ENCODE results near the gene CNTNAP2.
"Not testable (repeated sequence)": the region's sequence is repeated elsewhere in the genome, so short reads cannot be mapped to it uniquely, and the experiment has no call there.

CNTNAP2 gene

DNA sequence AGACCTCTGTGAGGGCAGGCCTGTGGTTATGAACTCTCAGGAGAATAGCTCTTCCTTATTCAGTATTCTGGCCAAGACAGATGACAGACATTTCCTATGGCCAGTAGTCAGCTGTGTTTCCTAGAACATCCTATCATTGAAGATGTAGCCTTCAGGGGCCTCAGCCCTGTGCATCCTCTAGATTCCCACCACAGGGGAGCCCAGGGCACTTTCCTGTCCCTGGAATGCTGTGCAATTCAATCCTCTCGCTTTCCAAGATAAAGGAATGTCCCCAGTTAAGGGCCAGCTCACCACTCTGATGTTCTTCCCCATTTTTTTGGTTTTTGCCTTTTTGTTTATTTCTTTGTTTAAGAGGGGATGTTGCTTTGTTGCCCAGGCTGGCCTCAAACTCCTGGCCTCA lies 1895.2 kb downstream of the CNTNAP2 start:
- DNase-seq: no peak

DNA sequence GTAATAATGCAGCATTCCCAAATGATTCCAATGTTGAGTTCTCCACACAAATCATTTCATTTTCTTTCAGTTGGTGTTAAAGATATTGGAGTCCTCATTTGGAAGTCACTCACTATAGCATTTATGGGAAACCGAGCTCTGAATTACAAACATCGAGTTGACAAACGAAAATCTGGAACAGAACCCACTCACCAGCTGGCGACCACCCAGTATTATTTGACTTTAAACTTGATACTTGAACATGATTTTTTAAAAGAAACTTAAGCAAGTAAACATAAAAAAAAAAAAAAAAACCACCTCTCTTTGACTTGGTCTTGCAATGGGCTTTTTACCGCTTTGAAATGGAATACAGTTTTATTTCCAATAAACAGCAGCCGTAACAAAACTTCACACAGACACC lies 1897.4 kb downstream of the CNTNAP2 start:
- DNase-seq: no peak

DNA sequence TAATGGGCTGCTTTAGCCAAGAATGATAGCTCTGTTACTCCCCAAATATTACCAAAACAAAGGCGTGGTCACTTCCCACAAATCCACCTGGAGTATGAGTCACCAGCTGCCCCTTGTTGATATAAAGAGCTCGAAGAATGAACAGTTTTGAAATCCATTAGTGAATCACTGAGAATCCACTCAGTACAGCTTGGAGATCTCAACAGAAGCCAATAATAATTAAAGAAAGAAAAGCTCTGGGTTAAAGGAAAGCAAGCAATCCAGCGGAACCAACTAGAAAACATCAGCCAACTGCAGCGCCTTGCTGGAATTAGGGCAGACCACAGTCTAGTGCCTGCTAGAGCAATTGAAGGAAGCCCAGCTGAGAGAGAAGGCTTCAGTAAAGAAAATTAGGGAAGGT lies 1897.9 kb downstream of the CNTNAP2 start:
- DNase-seq: no peak

DNA sequence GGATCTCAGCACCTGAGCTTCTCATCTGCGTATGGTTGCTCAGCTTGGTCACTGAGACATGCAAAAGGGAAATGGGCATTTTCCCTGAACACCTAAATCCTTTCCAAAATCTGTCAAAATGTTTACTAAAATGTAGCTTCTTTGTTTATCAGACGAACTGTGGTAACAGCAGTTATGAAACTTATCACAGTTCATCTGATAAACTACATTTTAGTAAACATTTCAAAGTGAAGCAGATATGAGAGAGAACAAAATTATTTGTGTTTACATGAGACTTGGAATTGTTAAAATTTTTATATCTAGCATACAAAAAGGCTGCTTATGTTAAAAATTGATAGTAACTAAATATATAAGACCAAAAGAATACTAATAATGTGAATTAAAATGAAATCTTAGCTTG lies 1900.5 kb downstream of the CNTNAP2 start:
- DNase-seq: no peak

DNA sequence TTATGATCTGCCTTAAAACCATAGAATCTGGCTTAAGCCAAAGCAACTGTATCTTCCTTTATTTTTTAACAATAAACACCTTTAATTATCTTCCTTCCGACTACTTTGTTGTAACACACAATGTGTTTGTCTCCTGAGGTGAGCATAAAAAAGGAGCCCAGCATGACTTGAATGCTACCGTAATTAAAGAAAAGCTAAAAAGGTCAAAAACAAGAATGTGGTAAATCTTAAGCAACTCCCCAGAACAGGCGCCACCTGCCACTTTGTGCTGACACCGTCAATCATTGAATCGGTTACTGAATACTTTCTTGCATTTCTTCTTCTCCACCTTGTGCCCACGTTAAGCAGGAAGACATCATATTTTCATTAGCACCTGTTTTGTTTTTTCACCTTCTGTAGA lies 1904.1 kb downstream of the CNTNAP2 start:
- no peak for DNase-seq

DNA sequence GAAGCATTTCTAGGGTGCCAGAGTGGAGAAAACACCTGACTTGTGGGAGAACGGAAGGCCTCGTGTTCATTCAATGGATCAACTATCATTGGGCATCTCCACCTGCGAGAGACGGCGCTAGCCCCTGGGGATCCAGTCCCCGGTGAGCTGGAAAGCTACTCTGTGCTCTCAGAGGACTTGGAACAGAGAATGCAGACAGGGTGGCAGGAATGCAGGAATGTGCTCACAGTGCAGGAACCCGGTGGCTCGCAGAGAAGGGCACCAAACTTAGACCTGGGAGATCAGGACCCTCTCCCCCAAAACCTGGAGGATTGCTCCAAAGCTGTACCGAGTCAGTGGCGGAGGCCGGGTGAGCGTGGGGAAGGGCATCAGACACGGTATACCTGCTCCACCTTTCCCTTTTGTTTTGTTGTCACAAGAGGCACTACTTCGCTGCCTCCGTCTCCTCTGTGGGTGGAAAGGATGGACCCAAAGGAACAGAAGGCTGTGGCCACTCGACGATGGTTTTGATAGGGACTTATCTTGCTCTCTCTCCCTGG lies 1905.0 kb downstream of the CNTNAP2 start:
- DNase-seq: no peak

DNA sequence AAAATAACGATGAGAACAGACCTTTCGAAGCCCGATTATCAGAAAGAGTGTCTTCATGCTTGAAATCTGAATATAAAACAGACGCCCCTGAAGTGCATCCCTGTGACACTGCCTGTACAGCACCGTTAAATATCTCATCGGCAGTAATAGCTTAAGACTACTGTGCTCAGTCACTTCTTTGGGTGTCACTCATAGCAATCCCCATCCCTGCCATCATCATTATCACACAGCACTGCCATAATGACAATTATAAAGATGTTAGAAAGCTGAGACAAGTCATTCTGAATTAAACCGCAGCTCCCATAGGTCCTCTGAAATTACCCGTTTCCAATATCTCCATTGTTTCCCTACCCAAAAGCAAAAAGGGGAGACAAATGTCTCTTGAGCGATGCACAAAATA lies 1906.2 kb downstream of the CNTNAP2 start:
- DNase-seq: no peak

DNA sequence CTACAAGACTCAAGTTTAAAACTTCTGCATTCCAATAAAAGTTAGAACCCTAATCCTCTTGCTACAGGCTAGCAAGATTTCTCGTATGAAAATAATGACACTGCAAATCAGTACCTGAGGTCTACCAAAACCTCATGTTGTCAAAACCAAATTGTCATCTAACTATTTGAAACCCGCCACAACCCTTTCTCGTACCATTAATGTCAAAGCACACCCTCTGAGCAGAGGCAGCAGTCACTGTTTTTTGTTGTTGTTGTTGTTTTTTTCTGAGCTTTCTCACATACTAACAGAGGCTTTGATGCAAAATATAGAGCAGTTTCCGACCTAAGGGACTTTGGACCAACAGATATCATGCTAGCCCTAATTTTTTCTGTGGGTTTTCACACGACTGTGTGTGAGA lies 1910.1 kb downstream of the CNTNAP2 start:
- no peak for DNase-seq

DNA sequence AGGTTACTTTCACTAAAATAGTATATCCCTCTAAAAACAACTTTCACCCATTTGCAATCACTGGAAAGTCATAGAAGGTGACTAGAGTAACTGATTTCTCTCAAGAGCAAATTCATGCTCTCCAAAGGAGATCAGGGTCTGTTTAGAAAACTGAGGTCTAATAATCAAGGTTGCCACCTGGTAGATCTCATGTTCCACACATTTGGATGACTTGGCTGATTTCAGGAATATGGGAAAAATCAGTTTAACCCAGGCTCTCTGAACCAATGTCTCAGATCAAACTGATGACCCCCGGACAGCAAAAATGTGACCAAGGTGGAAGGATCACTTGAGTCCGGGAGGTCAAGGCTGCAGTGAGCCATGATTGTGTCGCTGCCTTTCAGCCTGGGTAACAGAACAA lies 1911.6 kb downstream of the CNTNAP2 start:
- no peak for DNase-seq

DNA sequence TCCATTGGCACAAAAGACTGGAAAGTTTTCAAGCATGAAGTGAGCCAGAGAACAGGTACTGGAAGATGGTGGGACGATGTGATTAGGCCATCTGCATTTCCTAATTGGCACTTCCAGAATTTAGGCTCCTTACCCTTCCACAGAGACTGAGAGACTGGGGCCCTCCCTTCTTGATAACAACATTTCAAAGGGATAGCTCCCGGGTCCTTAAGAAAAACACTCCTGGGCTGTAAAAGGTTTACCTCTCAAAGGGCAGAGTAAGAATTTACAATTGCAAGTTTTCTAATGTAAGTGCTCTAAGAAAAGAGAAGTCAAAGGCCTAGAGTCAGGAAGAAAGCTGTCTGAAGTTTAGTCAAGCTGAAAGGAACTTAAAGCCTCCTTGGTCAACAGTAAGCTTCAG lies 1914.4 kb downstream of the CNTNAP2 start:
- no peak for DNase-seq

DNA sequence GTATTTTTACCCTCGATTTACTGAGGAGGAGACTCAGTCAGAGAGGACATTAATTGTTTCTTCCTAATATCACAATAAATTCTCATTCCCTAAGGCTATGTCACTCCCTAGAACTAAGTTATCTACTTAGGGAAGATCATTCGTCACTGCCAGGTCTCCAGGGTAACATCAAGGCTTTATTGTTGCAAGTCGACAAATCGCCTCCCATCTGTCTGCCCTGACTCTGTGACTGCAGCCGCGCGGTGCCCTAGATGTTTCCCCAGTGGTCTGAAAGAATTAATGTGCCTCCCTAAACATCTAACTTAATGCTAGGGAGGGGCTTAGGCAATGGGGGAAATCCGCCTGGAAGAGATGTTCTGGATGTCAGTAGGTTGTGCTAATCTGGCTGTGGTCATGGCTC lies 1915.2 kb downstream of the CNTNAP2 start:
- no peak for DNase-seq

DNA sequence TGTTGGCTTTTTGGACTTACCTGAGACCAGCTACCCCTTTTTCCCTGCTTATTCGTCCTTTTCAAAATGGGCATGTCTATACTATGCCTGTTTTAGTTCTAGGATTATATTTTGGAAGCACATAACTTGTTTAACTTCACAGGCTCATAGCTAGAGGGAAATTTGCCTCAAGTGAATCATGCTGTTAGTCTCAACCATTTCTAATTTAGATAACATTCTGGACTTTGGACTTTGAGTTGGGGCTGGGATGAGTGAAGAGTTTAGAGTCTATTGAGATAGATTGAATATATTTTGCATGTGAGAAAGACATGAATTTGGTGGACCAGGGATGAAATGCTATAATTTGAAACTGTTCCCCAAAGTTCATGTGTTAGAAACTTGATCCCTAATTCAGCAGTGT lies 1919.3 kb downstream of the CNTNAP2 start:
- DNase-seq: no peak

DNA sequence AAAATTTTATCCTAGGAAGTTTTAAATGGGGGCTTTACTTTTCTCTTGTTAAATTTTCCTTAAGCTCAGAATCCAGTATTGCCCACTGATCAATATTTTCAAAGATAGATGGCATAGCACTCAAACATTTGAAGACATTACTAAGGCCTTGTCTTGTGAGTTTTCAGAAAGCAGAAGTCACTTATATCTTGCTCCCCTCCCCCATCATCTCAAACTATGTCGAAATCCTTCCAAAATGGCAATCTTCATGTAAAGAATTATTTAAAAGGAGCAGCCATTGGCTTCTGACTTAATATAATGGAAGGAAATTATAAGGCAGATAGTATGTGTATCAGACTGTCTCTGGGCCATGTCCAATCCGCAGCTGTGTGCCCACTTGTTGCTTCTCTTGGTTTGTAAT lies 1920.4 kb downstream of the CNTNAP2 start:
- DNase-seq: no peak

DNA sequence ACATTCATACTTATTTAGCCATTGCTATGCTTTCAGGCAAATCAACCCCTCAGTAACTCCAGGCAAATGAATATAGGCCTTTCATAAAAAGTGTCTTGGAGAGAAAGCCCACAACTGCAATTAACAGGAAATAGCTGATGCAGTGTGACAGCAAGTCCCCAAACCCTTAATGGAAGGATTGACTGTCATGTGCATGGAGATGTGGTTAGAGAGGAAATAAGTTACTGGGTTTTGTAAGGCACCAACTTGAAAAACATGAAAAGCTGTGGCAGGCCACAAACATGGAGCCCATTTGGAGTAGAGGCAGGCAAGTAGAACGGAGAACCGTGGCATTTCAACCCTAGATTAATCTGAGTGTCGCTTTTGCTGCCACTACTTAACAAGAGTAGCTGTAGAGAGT lies 1924.6 kb downstream of the CNTNAP2 start:
- DNase-seq: no peak

DNA sequence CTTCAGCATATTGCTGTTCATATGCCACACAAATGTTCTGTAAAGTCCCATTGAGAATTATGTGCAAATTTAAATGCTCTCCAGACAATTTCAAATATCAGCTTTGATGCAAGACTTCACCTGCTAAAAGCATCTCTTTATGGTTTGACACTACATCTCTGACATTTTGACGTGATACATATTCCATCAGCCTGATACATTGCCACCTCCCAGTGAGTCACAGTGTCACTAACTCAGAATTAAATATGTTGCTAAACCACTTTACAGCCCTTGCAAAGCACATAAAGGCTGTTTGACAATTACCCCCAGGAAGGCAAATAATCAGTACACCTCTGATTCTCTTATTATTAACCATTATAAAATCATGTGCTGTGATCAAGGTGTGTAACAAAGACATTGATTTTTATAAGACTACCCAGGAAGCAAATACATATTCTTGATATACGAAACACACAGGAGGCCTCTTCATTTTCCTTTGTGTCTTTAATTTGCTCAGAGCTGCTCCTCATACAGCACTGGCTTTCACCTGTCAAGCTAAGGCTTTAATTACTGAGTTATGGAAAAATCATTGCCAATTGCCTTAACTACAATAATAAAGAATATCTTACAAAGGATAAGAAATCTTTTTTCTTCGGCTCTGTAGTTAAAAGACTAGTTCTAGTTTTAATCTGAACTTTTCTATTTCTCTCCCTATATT lies 1926.5 kb downstream of the CNTNAP2 start:
- no peak for DNase-seq

DNA sequence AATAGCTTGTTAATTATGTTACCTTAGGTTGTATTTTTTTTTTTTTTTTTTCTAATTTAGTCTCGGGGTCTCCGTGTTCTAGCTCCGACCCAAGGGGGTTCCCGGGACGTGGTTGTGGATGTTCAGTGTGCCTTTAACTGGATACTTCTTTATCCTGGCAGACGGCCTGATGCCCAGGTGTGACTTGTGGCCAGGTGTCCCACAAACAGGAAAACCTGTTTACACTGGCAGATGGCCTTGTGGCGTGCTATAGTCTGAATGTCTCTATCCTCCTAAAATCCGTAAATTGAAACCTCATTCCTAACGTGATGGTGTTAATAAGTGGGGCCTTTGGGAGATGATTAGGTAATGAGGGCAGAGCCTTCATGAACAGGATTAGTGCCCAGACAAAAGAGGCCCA lies 1927.6 kb downstream of the CNTNAP2 start:
- DNase-seq: no peak

DNA sequence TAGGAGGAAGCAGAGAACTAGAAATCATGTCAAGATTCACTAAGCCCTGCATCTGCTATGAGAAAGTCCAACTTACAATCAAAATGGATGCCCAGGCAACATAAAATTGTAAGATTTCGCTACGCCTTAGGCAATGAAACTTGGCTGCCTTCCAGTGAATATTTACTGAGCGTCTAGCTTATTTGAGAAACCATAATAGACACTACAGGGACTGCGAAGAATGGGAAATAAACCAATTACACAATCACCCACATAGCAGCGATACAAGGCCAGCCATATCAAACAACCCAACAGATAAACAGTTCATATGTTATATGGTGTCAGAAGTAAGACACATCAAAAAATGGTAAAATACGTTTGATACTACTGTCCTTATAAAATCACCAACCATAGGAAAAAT lies 1928.9 kb downstream of the CNTNAP2 start:
- DNase-seq: no peak

DNA sequence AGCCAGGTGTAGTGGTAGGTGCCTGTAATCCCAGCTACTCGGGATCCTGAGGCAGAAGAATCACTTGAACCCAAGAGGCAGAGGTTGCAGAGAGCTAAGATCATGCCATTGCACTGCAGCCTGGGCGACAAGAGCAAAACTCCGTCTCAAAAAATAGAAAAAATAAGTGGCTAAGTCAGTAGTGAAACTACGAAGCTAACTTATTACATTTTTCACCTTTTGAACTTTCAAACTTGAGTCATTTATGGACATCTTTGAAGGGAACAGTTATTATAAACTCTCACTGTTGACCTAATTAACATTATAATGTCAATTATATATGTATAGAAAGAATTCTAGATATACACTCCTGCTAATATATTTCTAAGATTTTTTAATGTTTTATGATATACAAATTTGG lies 1932.5 kb downstream of the CNTNAP2 start:
- no peak for DNase-seq

DNA sequence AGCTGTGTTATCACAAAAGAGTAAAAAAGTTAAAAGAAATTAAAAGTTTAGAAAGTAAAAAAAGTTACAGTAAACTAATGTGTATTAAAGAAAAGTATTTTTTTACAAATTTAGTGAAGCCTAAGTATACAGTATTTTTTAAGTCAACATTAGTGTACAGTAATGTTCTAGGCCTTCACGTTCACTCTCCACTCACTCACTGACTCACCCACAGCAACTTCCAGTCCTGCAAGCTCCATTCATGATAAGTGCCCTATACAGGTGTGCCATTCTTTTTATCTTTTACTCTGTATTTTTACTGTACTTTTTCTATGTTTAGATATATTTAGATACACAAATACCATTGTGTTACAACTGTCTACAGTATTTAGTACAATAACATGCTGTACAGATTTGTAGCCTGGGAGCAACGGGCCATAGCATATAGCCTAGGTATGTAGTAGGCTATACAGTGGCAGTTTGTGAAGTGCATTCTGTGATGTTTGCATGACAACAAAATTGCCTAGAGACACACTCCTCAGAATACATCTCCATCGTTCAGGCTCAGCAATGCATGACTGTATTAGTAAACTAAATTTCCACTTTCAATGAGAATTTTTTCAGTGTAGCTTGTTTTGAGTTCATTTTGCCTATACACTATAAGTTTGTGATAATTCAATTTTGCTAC lies 1934.0 kb downstream of the CNTNAP2 start:
- no peak for DNase-seq

DNA sequence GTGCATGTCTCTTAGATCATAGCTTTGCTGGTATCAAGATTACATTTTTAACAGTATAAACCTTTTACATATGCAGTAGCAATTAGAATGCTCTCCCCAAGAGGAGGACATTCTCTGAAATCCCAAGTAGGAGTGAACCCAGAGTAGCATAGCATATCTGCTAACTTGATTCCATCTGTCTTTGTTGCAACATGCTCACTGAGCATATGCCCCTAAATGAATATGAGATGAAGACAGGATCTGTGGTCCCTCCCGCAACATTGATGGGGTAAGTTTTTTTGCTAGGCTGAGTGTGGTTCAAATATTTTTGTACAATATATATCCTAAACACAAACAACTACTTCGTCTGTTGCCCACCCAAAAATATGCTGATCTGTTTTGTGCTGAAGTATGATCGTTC lies 1939.8 kb downstream of the CNTNAP2 start:
- DNase-seq: no peak

DNA sequence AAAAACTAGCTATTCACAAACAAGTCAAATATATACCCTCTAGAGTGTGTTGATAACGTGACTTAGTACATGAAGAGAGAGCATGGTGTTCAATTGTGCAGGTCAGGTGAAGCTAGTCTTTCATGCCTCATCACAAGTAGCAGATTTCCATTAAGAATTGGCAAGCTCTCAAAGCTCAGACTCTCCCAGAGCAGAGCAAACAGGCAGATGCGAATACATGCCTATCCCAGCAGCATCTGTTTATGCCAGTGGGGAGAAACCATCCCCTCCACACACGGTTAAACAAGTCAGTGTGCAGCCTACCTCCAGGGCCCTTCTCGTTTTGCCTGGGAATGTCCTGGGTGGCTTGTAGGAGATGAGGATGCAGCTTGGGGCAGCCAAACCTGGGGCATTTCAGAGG lies 1941.5 kb downstream of the CNTNAP2 start:
- DNase-seq: no peak

DNA sequence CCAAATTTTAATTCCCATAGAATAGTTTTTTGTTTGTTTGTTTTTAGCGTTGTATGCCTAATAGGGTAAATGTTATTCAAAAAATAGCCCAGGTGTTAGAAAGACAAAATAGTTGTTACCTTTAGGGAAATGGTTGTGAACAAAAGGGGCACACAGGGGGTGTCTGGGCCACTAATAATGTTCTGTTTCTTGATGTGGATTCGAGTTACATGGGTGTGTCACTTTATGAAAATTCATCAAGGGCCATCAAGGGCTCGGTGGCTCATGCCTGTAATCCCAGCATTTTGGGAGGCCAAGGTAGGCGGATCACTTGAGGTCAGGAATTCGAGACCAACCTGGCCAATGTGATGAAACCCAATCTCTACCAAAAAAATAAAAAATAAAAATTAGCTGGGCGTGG lies 1942.2 kb downstream of the CNTNAP2 start:
- DNase-seq: no peak

DNA sequence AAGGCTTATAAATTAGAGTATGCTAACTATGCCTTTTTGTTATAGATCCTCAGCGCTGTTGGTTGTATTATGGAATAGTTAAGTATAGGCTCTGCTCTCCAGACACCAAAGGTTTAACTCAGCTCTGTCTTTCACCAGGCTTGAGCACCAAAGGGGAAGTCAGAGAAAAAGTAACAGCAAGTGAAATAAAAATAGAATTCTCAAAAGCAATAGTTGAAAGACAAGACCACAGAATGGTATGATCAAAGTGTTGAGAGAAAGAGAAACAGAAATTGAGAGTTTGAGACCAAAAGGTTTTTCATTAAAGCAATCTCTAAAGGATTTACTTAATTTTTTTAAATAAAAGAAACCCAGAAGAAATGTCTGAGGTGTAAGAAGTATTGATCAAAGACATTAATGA lies 1944.1 kb downstream of the CNTNAP2 start:
- DNase-seq: no peak

DNA sequence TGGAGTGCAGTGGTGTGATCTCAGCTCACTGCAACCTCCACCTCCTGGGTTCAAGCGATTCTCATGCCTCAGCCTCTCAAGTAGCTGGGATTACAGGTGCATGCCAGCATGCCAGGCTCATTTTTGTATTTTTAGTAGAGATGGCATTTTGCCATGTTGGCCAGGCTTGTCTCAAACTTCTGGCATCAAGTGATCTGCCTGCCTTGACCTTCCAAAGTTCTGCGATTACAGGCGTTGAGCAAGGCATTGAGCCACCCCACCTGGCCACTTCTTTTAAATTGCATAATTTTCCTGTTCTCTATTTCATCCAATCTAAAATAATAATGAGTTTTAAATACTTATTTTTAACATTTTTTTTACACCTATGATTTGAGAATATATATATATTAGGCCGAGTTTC lies 1961.5 kb downstream of the CNTNAP2 start:
- not testable (repeated sequence) for DNase-seq
